ENCODE measurements around the gene IL15RA. TPM values are rescaled to one million over a fixed set of nuclear protein-coding genes. Genes with fewer than 3 reads are reported as not detected.
"Not testable (repeated sequence)": the region's sequence is repeated elsewhere in the genome, so short reads cannot be mapped to it uniquely, and the experiment has no call there.

IL15RA gene
- total RNA-seq, 1 donor from 2014 or later = 13.5 TPM

- DNase-seq (ENCODE audit: low spot score) = no peak
Observed at GRCh38 chr10:5970527-5970926, 6.8 kb downstream of the IL15RA start.

GRCh38 chr10:5970066-5970465, 7.3 kb downstream of the IL15RA start:
- no peak for DNase-seq (ENCODE audit: low spot score)

GRCh38 chr10:5968681-5969453, 8.5 kb downstream of the IL15RA start:
- peak; percentile 22 for DNase-seq (ENCODE audit: low spot score)

DNA sequence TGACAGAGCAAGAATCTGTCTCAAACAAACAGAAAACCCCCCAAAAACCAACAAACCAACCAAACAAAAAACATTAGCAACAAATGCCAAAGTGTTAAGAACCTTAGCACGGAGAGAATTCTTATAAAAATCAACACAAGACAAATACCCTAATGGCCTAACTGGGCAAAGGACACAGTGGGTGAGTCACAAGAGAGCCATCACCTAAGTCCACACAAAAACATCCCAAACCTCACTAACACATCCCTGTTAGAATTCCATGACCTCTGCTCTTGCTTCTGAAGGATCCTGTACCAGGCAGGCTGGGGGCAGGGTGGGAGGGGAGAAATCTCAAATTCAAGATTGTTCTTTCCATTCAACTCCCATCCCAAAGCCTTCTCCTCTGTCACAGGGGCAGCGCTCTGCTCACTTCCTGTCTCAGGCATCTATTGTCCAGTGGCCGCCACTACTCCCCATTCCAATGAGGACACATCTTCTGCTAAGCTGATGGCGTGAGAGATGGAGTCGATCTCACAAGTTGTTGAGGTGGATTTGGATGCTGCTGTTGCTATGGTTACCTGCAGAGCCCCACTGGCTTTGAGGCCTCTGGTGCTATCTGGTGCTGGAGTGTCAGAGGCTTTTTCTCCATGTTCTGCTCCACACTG, 9.2 kb downstream of the IL15RA start:
- peak; percentile 37 for DNase-seq (ENCODE audit: low spot score)

DNA sequence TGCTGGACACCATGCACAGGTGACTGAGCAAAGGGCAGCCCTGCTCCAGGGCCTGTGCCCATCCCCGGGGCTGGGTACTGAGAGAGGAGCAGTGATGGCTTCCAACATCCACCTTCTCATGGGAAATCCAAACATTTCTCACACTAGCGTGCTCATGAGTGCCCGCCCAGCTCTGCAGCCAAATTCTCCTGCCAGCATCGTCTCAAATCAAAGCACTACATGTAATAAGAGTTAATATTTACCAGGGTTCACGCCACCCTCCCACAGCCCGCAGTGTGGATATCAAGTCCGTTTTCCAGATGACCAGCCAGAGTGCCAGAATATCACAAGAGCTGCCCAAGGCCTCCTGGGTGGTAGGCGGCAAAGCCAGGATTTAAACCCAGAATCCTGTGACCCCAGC, 12.1 kb downstream of the IL15RA start:
- peak; percentile 19 for DNase-seq (ENCODE audit: low spot score)

DNA sequence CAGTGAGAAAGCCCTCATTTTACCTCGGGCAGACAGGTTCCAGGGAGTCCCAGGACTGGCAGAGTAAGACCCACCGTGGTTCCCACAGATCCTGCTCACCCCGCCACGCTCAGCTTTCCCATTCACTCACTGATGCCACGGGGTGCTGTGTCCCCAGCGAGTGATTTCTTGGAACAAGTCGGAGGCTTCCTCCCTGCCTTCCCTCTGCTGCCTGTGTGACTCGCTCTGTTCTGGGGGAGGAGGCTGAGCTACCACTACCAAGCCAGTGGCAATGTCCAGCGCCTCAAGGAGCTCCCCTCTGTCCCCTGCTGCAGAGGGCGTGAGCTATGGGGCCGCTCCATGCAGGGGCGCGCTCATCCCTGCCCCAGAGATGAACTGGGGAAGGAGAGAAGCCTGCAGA, 12.6 kb downstream of the IL15RA start:
- DNase-seq (ENCODE audit: low spot score) = no peak

- DNase-seq (ENCODE audit: low spot score) = no peak
Observed at GRCh38 chr10:5963591-5963990, 13.8 kb downstream of the IL15RA start.

GRCh38 chr10:5963071-5963470, 14.3 kb downstream of the IL15RA start:
- peak; percentile 30 for DNase-seq (ENCODE audit: low spot score)

- DNase-seq (ENCODE audit: low spot score) = peak; percentile 32
Observed at GRCh38 chr10:5962358-5962940, 14.9 kb downstream of the IL15RA start.

DNA sequence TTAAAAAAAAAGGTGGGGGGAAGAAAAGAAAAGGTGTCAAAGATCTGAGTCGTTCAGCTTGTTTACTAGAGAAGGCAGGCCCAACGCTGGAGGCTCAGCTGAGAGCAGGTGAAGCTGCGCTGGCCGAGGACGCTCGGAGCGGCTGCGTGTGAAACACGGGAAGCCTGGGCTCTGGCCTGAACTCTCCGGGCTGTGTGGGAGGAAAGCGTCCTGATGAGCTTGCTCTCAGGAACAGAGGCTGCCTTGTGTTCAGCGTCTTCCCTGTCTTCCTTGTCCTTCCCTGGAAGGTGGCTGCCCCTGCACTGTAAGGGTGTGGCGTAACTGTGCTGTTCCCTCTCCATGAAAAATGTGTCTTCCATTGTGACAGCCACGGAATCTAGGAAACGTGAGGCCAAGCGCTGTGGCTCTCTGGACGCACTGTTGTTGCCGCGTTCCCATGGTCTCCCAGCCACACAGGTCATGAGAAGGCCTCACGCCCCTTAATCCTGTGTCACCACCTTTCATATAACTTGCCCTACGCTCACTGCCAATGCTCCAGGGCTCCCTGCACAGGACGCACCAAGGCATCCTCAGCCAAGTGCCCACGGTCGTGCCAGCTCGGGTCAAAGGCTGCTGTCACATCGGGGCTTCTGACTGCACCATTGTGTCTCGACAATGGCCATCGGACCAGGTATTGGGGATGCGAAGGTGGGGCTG, 15.8 kb downstream of the IL15RA start:
- DNase-seq (ENCODE audit: low spot score) = no peak

GRCh38 chr10:5960973-5961275, 16.4 kb downstream of the IL15RA start:
- DNase-seq (ENCODE audit: low spot score) = not testable (repeated sequence)

GRCh38 chr10:5960070-5960972, 17.0 kb downstream of the IL15RA start:
- no peak for DNase-seq (ENCODE audit: low spot score)

- DNase-seq (ENCODE audit: low spot score) = no peak
Observed at GRCh38 chr10:5959581-5960069, 17.7 kb downstream of the IL15RA start.

- no peak for DNase-seq (ENCODE audit: low spot score)
Observed at GRCh38 chr10:5959142-5959541, 18.2 kb downstream of the IL15RA start.

DNA sequence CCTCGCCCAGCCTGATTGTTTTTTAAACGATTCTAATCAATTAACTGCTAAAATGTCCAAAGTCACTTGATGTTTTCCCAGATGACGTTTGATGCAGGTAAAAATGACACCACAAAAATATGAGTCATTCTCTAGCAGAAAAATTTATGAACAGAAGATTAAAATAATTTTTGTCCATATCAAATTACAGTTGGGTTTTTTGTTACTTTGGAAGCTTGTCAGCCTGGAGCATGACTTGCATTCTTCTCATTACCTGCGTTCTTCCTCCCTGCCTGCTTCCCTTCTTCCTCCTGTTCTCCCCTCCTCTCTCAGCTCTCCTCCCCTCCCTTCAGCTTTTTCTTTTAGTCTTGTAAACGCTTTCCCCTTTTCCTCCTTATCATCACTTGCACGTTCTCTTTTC, 18.7 kb downstream of the IL15RA start:
- DNase-seq (ENCODE audit: low spot score) = no peak

GRCh38 chr10:5958077-5958476, 19.3 kb downstream of the IL15RA start:
- DNase-seq (ENCODE audit: low spot score) = no peak

GRCh38 chr10:5956146-5956936, 21.0 kb downstream of the IL15RA start:
- no peak for DNase-seq (ENCODE audit: low spot score)

DNA sequence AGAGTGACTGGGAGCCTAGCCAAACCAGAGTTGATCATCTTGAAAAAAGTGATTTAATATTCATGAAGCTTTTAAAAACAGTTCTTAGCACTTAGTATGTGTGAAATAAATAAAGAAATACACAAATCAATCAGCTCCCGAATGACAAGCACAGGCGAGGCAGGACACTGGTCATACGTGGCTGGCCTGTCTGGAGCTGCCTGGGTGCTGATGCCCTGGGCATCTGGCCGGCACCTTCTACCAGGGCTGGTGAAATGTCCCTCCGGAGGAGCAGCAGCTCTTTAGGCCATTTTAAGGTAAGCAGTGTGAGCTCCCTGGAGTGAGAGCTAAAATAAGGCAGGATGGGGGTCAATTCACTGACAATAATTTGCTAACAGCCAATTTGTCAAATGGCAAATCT, 23.7 kb downstream of the IL15RA start:
- no peak for DNase-seq (ENCODE audit: low spot score)

- DNase-seq (ENCODE audit: low spot score) = no peak
Observed at GRCh38 chr10:5952731-5953385, 24.5 kb downstream of the IL15RA start.
